ENCODE measurements around the gene HEPACAM. TPM values are rescaled to one million over a fixed set of nuclear protein-coding genes. Genes with fewer than 3 reads are reported as not detected.

The HEPACAM gene
- total RNA-seq, 1 donor from 2014 or later = 16.5 TPM

DNA sequence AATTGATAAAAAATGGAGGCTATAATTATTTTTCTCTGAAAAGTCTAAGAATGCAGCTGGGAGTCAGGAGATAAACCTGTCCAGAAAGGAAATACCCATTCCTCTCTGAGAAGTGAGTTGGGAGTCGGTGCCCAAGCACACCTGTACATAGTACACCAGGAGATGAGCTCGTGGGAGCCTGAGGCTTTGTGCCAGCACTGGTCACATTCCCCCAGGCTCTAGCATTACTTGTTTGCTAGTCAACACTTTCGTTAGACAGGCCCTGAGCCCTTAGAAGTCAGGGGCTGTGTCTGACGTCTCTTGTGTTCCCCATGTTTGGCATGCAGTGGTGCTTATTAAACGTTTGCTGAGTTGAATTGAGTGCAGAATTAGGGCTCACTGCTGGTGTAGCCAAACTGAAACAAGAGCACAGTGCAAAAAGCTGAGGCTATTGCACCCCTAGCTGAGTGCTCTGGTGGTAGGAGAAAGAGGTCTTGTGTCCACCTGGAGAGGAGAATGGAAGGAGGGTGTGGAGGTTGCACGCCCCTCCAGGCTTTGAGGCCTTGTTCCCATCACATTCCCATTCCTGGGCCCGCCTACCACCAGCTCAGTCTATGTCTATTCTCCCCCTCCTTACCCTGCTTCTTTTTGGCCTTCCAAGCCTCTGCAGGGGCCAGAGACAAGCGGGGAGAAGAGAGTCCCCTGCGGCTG lies 45.0 kb downstream of the HEPACAM start:
- DNase-seq (ENCODE audit: low spot score) = no peak
- no peak for ATAC-seq
- intact Hi-C loops (cut with DNase I) = no loop called here

DNA sequence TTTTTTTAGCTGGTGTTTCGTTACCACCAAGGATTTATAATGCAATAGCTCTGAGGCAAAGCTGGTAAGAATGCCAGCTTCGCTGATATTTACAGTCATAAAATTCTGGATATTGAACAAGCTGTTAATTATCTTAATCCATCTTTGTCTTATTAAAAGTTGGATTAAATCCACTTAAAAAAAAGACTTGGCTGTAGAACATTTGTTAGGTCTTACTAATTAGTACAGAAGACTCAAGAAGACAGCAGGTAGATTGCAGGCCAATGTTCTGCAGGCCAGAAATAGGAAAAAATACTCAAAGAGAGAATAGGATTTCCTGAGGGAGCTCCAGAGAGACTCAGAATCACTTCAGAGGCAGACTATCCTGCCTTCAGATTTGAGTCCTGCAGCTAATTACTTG lies 45.7 kb downstream of the HEPACAM start:
- DNase-seq (ENCODE audit: low spot score) = no peak
- intact Hi-C loops (cut with DNase I) = no loop called here

DNA sequence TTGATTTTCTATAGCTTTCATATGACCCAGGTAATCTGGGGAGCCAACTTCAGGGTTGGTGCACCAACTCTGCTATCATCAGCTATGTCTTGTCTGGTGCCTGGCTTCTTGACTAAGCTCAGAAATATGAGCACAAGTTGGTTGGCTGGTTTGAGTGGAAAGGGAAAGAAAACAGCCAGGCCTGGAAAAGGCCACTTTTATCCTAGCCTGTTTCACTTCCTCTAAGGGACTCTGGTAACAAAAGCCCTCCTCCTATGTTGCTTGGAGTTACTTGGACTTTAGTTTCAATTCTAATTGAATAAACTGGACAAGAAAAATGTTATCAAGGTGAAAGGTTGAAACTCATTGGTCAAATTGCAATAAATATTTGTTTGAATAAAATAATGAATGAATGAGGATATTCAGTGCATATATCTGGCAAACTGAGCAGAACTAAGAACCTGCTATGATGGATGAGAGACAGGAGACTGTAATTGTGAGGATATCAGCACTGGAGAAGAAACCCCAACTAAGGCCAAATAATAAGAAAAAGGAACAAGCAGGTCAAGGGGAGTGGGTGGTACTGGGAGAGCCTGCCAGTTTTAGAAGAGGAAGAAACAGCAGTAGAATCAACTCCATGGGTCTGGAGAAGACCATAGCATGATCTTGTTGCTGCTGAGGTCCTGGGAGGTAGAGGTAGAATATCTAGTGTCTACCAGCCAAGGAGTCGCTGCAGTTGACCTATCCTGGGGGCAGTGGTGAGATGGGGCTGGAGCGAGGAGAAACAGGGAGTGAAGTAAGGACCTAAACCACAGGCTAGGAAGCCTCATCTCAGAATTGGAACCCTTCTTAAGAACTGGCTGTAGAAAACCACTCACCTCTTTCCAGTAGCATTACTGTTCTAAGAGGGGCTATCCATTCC lies 46.4 kb downstream of the HEPACAM start:
- intact Hi-C loops (cut with DNase I) = no loop called here
- no peak for DNase-seq (ENCODE audit: low spot score)
- no peak for ATAC-seq

More for the DNA sequence above, 45.7 kb downstream of the HEPACAM start:
- ATAC-seq = no peak

DNA sequence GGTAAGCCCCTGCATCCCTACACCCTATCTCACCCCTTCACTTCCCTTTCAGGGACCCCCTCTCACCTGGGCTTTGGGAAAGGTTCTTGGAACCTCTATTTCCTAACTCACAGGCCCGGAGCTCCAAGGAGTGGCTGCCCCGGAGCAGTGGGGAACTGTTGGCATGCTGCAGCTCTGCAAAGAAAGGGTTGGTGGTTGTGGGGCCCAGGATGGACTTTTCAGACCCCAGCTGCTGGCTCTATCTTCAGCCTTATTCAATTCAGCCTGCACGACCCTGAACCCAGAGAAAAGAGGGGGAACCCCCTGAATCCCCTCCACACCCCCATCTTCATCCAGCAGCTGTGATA lies 48.2 kb downstream of the HEPACAM start:
- intact Hi-C loops (cut with DNase I) = no loop called here

DNA sequence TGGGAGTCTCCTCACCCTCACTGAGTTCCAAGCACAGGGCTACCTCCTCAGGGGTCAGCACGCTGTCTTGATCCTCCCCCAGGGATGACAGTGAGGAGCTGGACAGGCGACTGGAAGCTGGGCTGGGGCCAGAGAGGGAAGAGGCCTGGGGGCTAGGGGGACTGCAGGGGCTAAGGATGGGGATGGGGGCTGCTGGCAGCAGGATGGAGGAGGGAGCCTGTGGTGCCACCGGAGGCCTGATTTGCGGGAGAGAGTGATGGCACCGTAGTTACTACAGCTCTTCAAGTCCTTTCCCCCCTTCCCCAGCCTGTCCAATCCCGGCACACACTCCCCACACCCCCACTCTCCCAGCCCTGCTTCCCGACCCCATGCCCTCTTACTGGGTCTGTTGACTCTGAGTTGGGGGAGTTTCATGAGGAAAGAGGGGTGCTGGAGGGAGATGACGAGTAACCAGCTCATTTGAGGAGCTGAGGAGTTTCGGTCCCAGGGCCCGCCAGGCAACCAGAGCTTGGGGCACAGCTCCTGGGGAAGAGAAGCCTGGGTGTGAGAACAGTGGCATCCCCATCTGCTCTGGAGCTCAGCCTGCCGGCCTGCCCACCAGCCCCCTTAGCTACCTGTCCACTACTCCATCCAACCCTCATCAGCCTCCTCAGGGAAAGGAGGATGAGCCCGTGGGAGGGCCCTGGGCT lies 48.7 kb downstream of the HEPACAM start:
- intact Hi-C loops (cut with DNase I) = no loop called here
- DNase-seq (ENCODE audit: low spot score) = no peak
- ATAC-seq = no peak

More for the DNA sequence above, 48.2 kb downstream of the HEPACAM start:
- DNase-seq (ENCODE audit: low spot score) (no peak), ATAC-seq (no peak)

DNA sequence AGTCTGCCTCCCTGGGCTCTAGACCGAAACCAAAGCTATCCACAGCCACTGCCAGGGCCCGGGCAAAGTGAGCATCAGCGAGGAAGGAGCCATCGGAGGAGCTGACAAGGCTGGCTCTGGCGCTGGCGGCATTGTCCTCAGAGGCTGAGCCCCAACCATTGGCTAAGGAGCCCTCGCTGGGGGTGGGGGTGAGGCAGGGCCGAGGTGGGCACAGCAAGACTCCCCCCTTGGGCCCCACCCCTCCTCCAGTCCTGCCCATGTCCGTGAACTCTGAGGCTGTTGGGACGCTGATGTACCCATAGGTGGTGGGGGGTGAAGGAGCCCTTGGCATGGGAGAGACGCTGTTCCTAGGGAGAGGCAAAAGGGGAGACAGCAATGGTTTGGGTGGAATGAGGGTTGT lies 49.4 kb downstream of the HEPACAM start:
- DNase-seq (ENCODE audit: low spot score) (no peak), ATAC-seq (no peak)
- intact Hi-C loops (cut with DNase I) = no loop called here

DNA sequence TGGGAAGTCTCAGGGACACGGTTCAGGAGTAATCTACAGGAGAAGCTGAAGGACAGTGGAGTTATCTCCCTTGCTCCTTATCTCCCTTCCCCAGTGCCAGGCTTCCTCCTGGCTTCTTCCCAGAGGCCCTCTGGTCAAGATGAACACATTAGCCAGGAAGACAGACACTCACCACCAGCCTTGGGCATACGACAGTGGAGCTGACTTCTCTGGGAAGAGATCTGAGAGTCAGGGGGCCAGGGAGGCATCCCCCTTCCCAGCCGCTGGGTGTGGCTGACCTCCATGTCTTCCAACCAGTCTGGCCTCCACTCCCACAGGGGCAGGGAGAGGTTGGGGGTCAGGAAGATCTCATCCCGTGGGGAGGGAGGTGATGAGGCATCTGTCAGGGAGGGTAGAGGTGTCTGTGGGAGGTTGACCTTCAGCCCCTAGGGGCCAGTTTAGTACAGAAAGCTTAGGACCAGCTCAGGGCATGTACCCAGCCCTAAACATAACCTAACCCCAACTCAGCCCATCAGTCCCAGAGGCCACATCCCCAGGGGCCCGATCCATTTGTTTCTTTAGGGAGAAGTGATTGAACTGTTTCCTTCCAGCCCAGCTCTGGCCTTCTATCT lies 50.9 kb downstream of the HEPACAM start:
- no peak for ATAC-seq
- intact Hi-C loops (cut with DNase I) = no loop called here

DNA sequence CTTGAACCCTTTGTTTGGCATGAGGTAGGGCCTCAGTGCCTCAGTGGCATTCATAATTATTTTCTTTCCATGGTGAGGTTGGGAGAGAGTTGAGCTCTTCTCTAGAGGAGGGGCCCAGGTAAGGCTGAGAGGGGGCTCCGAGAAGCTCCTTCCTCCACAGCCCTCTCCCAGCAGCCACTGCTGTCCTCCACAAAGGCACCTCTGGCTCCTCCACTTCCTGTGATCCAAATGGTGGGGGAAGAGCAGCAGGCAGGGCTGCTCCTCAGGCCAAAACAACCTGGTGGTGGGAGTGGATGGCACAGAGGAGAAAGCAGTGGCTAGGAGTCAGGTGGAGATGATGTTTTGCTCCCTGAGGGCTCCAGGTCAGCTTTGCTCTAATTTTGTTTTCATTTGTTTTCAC lies 51.5 kb downstream of the HEPACAM start:
- DNase-seq (ENCODE audit: low spot score) = no peak
- no peak for ATAC-seq
- intact Hi-C loops (cut with DNase I) = no loop called here

More for the DNA sequence above, 50.9 kb downstream of the HEPACAM start:
- DNase-seq (ENCODE audit: low spot score) = no peak

DNA sequence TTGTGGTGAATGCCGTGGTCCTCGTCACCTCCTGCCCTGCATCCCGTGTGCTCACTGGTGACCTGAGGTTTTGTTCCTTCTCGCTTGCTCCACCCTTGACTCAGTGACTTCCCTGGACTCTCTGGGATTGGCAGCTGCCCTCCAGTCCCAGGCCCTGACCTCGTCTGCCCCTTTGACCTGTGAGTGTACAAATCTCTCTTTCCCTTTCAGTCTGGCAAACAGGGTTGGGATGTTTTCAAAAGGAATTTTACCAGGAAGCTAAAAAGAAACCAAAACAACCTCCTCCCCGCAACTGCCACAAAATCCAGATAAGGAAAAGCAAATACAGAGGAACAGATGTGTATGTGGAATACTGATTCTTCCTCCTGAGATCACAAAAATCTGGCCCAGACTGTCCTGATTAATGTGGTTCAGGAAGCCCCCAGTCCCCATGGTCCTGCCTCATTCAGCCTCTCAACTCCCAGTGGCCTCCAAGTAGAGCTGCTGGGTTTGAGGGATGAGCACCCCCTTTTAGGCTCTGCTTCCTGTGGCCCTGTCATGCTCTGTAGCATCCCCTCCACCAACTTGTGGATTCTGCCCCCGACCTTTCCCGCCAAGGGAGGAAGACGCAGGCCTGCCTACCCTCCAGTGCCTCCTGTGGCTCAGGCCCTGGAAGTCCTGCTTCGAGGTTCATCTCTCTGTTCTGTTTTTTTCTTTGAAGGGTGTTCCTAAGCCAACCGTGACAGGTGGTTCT lies 53.3 kb downstream of the HEPACAM start:
- ATAC-seq = peak; percentile 35
- DNase-seq (ENCODE audit: low spot score) = no peak
- intact Hi-C loops (cut with DNase I) = no loop called here

DNA sequence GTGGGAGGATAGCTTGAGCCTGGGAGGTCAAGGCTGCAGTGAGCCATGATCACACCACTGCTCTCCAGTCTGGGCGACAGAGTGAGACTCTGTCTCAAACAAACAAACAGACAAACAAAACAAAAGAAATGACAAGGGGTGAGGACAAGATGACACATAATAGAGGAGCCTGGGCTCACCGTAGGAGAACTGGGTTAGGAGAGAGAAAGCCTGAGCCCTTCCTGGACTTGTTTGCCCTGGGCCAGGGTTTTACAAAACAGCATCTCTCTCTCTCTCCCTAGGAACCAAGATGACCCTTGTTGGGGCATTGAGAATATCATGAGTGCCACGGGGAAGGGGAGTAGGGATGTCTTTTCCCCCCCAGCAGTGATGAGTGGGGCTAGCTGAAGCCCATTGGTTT lies 54.9 kb downstream of the HEPACAM start:
- intact Hi-C loops (cut with DNase I) = no loop called here
- ATAC-seq = no peak
- DNase-seq (ENCODE audit: low spot score) = no peak

DNA sequence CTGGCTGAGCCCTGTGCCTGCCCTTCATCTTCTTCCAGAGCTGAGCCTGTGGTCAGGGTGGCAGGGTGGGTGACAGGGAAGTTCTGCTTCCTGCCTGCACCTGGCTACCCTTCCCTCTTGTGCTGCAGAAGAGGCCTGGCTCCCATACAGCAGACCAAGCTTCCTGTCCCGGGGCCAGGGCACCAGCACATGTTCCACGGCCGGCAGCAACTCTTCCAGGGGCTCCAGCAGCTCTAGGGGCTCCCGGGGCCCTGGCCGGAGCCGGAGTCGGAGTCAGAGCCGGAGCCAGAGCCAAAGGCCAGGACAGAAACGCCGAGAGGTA lies 55.6 kb downstream of the HEPACAM start:
- ATAC-seq (no peak), DNase-seq (ENCODE audit: low spot score) (no peak)
- intact Hi-C loops (cut with DNase I) = no loop called here

DNA sequence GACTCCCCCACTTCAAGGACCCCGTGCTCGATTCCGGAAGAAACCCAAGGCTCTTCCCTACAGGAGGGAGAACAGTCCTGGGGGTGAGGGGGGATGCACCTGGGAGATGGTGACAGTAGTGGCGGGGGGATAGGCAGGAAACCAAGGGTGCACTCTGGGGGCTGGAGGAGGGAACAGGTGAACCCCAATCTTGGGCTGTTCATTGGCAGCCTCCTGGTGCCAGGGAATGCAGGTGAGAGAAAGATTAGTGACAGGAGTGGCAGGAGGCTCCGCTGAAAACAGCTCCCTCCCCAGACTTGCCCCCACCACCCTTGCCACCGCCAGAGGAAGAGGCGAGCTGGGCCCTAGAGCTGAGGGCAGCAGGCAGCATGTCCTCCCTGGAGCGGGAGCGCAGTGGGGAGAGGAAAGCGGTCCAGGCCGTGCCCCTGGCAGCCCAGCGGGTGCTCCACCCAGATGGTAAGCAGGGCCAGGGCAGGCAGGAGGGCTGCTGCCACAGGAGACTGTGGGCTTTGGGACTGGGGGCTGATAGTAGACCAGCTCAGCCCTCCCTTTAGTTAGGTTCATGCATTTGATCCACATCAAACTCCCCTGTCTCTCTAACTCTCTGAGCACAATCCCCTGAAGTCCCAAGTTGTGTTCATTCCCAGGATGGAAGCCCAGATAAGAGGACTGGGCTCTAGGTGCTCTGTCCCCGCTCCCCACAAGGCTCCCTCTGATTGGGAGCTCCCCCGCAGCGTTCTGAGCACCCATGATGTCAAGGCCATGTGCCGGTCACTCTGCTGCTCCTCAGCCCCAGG lies 56.2 kb downstream of the HEPACAM start:
- no peak for ATAC-seq
- intact Hi-C loops (cut with DNase I) = no loop called here

DNA sequence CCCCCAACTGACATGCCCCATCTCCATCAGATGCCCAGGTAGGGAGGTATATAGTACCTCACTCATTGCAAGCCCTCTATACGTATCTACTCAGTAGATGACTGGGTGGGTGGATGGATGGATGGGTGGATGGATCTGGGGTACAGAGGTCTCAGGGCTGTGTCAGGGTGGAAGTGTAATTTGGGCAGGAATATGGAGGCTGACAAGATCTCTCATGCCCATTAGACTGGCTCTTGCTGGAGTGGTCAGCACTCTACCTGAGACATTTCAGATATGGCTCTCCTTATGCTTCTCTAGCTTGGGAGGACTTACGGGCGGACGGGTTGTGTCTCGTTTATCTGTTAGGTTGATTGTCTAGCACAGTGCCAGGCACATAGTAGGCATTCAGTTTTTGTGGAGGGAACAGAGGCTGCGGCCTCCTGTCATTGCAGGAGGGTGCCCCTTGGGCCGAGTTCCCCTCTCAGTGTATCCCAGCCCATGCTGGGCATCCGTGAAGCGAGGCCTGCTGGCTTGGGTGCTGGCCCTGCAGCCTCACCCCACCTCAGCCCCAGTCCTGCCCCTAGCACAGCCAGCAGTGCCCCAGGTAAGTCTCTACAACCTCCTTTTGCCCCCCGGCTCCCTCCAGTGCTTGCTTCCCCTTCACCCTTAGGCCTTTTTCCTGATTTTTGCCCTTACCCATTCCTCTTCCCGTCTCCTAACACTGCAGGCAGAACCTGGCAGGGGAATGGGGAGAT lies 56.9 kb downstream of the HEPACAM start:
- no peak for ATAC-seq
- intact Hi-C loops (cut with DNase I) = no loop called here
- DNase-seq (ENCODE audit: low spot score) = no peak

More for the DNA sequence above, 56.2 kb downstream of the HEPACAM start:
- no peak for DNase-seq (ENCODE audit: low spot score)

DNA sequence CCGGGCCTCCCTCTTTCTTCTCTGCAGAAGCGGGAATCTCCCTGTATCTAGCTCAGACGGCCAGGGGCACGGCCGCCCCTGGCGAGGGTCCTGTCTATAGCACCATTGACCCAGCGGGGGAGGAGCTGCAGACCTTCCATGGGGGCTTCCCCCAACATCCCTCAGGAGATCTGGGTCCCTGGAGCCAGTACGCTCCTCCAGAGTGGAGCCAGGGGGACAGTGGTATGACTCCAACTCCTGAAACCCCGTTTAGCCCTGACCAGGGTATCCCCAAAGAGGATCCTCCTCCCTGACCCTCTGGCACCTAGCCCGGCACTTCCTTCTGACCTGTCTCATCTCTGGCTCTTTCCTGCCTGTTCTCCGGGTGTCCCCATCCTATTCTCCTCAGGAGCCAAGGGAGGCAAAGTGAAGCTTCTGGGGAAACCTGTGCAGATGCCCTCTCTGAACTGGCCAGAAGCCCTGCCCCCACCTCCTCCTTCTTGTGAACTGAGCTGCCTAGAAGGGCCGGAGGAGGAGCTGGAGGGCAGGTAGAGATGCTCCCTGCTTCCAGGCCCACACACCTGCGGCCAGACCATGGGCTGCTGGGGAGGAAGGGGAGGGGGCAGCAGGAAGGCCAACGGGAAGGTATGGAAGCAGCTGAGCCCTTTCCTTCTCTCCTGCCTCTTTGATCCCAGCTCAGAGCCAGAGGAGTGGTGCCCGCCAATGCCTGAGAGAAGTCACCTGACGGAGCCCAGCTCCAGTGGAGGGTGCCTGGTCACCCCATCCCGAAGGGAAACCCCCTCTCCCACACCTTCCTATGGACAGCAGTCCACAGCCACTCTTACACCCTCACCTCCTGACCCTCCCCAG lies 57.7 kb downstream of the HEPACAM start:
- DNase-seq (ENCODE audit: low spot score) (no peak), ATAC-seq (no peak)
- intact Hi-C loops (cut with DNase I) = no loop called here

DNA sequence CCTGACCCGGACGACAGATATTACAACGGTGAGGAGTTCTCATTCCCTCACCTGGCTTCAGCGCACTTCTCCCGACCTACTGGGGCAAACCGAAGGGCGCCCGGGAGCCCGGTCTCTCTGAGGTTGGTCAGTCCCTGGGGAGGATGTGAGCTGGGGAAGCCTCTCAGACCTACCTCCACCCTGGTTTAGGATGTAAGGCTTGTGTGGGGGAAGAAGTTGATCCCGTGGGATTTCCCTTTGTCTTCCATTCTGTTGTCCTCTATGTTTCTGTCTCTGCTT lies 58.3 kb downstream of the HEPACAM start:
- ATAC-seq = no peak
- intact Hi-C loops (cut with DNase I) = no loop called here

DNA sequence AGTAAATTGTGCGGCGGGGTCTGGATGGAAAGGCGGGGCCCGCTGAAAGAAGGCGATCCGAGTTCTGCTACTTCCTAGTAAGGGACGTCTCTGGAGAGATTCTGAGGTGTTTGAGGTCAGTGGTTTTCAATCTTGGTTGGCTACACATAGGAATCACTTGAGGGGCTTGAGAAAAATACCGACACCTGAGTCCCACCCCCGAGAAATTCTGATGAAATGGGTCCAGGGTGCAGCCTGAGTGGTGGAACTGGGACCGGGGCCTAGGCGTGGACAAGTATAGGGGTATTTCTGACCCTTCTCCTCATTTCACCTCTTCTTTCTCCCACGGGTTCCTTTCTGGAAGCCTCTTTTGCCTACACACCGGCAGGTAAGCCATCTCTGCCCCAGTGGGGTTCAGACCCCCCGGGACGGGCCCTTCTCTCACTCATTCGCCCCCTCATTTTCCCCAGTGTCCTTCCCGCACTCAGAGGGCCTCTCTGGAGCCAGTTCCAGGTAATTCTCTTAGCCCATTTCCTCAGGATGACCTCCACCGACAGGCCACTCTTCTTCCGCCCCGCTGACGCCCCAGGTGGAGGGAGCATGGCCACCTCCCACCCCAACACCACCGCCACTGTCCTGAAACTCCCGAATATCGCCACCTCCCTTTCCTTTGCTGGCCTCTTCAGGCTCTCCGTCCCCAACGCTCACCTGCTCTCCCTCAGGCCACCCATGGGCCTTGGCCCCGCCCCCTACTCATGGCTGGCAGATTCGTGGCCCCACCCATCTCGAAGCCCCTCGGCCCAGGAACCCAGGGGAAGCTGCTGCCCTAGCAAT lies 58.8 kb downstream of the HEPACAM start:
- ATAC-seq (peak; percentile 2), DNase-seq (ENCODE audit: low spot score) (no peak)
- intact Hi-C loops (cut with DNase I) = no loop called here

More for the DNA sequence above, 58.3 kb downstream of the HEPACAM start:
- no peak for DNase-seq (ENCODE audit: low spot score)

Measured in sciatic nerve (tissue), 2 donors.